AG09309 (cell line): ENCODE measurements around the gene HMGCS2.

Experiments used
- DNase-seq: peaks from one replicate; pipeline ENCODE4 v3.0.0-alpha.2; 2010; ENCODE audit warnings: low read depth
- H3K4me3 ChIP-seq: 2 replicates; pipeline ENCODE4 v1.5.1; 2011; ENCODE audit warnings: mild to moderate bottlenecking, low read depth, low read length, moderate library complexity; ENCODE audit not compliant: control insufficient read depth
- TF ChIP-seq, protein P1 (sequence below): IDR thresholded peaks from 2 replicates; pipeline ENCODE4 v1.5.1; 2011; ENCODE audit warnings: mild to moderate bottlenecking, low read depth, low read length, inconsistent platforms; ENCODE audit not compliant: insufficient read depth, control insufficient read depth; ENCODE audit errors: missing control alignments

Gene HMGCS2

GRCh38 chr1:119799599-119800177 is 31.0 kb upstream of the HMGCS2 start:
- TF ChIP-seq, protein P1, sequence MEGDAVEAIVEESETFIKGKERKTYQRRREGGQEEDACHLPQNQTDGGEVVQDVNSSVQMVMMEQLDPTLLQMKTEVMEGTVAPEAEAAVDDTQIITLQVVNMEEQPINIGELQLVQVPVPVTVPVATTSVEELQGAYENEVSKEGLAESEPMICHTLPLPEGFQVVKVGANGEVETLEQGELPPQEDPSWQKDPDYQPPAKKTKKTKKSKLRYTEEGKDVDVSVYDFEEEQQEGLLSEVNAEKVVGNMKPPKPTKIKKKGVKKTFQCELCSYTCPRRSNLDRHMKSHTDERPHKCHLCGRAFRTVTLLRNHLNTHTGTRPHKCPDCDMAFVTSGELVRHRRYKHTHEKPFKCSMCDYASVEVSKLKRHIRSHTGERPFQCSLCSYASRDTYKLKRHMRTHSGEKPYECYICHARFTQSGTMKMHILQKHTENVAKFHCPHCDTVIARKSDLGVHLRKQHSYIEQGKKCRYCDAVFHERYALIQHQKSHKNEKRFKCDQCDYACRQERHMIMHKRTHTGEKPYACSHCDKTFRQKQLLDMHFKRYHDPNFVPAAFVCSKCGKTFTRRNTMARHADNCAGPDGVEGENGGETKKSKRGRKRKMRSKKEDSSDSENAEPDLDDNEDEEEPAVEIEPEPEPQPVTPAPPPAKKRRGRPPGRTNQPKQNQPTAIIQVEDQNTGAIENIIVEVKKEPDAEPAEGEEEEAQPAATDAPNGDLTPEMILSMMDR, result no peak
- DNase-seq, result no peak
- no peak overlapping the region for H3K4me3 ChIP-seq

DNA sequence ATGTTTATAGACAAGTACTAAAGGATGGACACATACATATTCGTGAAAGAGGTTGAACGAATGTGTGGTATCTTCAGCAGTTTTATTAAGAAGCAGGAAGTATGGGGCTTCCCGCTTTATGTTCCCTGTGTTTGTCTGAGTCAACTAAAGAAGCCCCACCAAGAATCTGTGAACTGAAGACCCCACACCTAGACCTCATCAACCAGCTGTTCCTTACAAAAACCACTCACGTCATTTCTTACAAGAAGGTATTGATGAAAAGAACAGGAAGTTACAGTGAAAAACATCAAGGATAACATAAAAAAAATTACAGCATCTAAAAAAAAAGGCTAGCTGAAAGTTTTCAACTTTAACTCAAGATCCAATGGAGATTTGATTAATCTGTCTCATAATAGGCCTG is 30.3 kb upstream of the HMGCS2 start:
- H3K4me3 ChIP-seq, result no peak overlapping the region
- TF ChIP-seq, protein P1, result no peak
- no peak for DNase-seq

DNA sequence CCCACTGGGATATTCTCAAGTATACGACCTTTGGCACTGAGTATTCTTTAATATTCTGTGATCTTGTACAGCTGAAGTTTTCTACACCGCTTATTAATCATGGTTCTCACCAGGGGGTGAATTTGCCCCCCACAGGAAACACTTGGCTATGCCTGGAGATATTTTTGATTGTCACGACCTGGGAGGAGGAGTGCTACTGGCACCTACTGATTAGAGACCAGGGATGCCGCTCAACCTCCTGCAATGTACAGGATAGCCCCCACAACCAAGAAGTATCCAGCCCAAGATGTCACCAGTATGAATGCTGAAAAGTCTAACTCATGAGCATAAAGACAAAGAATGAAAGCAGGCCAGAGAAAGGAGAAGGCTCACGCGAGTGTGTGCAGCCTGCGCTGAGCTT is 28.9 kb upstream of the HMGCS2 start:
- TF ChIP-seq, protein P1, result no peak
- no peak for DNase-seq

DNA sequence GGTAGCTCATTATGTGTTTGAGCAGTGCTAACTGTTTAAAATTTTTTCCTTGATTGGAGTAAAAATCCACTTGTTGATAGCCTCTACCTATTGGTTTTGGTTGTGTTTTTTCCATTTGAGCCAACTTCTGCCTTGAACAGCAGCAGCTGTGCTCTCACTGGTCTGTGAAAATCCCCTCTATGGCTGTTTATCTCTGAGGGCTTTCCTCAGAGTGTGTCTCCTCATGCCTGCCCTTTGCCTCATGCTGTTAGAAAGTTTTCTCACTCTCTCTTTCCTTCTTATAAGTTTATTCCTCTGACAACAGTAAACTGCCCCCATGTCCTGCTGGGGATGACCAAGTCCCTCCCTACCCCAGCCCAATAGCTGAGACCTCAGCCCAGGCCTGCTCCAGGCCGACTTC is 28.5 kb upstream of the HMGCS2 start:
- TF ChIP-seq, protein P1, result no peak
- H3K4me3 ChIP-seq, result no peak overlapping the region
- no peak for DNase-seq

More for the DNA sequence above, 28.9 kb upstream of the HMGCS2 start:
- H3K4me3 ChIP-seq, result no peak overlapping the region

DNA sequence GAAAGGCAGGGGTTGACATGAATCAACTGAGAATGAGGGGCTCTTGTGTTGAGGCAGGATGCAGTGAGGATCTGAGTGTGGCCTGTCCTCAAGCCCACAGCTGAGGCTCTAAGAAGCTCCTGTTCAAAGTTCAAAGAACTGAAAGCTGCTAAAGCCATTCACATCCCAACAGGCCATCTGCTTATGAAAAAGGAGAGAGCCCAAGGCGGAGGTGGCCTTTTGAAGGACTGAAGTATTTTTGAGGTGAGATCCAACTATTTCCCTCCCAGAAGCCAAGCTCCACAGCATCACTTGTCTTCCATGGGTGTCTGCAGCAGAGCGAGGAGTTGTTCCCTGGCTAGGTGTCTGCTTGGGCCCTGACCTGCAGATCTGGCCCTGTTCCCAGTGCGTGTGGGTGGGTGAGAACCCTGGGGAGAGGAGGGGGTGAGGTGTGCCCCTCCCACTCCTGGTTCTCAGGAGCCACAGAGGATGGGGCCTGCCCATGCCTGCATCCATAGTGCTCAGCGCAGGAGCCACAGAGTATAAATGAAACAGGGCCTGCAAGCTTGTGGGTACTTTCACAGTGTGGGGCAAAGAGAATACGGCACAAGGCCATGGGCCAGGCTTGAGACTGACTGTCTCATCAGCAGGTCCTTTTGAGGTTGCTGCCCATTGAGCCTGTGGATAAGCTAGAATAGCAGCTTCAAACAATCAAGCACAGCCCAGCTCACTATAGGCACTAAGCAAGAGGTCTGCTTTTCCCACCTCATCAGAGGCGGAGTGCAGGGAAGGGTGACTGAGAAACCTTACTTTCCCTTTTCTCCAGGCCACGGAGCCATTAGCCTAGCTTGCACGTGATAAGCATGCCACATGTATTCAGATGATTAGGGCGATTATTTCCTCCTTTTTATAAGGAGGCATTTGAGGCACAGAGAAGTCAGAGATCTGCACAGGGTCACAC is 26.8 kb upstream of the HMGCS2 start:
- DNase-seq, result no peak
- TF ChIP-seq, protein P1, result no peak
- H3K4me3 ChIP-seq, result no peak overlapping the region

GRCh38 chr1:119794876-119795240 is 26.2 kb upstream of the HMGCS2 start:
- DNase-seq, result no peak
- TF ChIP-seq, protein P1, result no peak
- no peak overlapping the region for H3K4me3 ChIP-seq
